HG03439 (cell line): ENCODE results near the gene PDE4B.
A peak's percentile ranks its signal among the peaks of the same experiment; 100 is the strongest.

ENCODE experiments used
- ATAC-seq: cut with Tn5 transposase; IDR thresholded peaks from one replicate; pipeline ENCODE4 v1.9.1; 2021; ENCODE audit warnings: mild to moderate bottlenecking, moderate library complexity; ENCODE audit not compliant: unreplicated experiment

Gene PDE4B

GRCh38 chr1:66223681-66224080, 431.0 kb downstream of the PDE4B start:
- ATAC-seq, result no peak

- ATAC-seq, result no peak
These were observed 434.3 kb downstream of the PDE4B start for GRCh38 chr1:66226985-66227384.

DNA sequence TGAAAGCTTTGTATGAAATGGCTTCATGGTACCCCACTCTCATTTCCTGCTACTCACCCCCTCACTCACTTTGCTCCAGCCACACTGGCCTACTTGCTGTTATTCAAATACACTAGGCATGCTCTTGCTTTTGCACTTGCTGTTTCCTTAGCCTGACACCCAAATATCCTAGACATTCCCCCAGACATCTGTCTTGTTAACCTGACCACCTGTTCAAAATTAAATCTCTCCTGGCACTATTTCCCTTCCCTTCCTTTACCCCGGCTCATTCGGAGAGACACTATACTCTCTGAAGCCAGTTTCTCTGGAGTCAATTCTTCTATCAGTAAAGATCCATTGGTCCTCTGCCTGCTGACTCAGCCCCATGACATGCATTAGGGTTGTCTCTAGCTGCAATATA, 435.3 kb downstream of the PDE4B start:
- no peak for ATAC-seq

DNA sequence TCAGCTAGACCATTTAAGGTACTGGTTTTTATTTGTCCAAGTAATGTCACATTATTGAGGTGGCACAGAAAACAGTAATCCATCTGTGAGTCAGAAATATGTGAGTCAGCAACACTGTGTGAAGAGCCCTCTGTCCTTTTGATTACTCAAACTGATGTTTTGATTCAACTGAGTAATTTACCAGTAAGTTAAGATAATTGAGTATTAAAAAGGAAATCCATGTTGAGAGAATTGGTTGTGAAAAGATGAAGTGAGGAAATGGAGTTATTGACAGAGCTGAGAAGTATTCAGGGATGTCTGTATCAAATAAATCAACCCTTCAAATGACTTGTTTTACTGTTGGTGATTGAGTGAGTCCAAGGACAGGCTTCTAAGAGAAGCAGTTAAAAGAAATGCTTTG, 438.5 kb downstream of the PDE4B start:
- ATAC-seq, result no peak

- no peak for ATAC-seq
These were observed 439.2 kb downstream of the PDE4B start for GRCh38 chr1:66231681-66232463.

GRCh38 chr1:66237042-66237441, 444.3 kb downstream of the PDE4B start:
- ATAC-seq, result no peak

- ATAC-seq, result no peak
These were observed 445.2 kb downstream of the PDE4B start for GRCh38 chr1:66237722-66238479.

- ATAC-seq, result no peak
These were observed 447.1 kb downstream of the PDE4B start for GRCh38 chr1:66239834-66240233.

DNA sequence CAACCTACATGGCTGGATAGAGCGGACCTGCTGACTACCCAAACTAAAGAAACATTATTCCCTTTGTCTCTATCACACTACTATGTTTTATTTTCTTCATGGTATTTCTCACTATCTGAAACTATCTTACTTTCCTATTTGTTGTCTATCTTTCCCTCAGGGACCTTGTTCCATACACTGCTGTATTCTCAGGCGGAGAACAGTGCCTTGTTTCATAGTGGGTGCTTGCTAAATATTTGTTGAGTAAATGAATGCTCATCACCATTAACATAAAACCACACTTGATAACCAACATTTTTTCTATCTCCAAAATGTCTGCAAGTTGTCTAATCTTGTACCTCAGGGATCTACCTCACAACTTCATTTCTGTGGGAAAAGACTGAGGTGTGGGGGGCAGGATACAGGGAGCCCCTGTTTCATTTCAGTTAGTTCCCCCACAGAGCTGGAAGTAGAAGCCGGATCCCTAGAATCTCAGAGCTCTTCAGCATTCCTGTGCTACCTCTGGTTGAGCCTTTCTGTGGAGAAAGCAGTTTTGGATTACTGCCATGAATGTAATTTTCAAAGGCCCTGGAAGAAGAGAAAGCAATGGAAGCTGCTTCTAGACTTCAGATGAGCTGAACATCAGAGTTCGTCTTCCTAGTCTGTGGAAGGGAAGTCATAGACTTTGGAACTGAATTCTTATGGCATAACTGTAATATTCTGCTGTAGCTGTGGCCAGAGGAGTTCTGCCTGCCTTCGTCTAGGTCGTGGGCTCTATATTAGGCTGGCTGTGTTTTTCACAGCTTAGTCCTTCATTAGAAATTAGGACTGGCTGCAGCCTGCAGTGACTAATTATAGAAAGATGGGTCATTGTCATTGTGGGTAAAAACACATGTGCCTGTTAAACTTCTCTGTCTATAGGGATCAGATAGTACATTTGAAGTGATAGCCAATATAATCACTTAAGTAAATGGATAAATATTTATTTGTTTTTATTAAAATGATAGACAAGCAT, 448.1 kb downstream of the PDE4B start:
- ATAC-seq, result no peak

DNA sequence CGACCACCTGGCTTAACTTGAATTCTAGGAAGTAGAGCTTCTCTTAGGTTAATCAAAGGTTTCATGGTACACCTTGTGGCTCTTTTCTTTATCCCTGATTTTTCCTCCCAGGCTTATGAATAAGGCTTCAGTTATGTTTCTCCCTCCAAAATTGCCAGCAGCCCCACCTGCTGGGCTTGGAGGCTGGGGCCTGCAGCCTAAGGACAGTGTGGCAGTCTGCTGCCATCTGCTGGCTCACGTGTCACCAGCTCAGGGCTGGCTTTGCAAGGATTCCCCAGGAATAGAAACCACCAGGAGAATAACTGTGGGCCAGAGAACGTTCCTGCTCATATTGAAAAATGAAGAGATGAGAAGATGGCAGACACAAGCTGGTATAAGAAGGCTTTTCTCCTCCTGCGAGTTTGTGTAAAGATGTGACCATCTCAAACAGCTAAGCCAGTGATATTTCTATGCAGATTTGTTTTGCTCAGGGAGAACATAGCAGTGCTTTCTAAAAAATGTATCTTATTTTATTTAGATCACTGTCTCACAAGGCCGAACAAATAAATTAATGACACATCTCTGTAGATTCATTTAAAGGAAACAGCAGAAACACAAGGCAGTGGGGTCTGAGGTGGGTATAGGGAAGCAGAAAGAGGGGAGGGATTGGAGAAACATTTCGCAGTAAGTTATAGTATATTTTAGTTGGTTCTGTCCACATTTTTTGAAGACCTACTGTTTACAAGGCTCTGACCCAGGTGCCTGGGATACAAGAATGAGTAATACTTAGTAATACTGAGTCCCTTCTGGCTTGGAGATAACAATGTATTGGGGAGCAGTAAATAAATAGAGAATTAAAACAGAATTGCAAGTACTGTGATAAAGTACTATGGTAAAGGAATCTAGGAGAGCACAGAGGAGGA, 450.2 kb downstream of the PDE4B start:
- ATAC-seq, result peak; percentile 61

- no peak for ATAC-seq
These were observed 450.9 kb downstream of the PDE4B start for GRCh38 chr1:66243548-66244130.

DNA sequence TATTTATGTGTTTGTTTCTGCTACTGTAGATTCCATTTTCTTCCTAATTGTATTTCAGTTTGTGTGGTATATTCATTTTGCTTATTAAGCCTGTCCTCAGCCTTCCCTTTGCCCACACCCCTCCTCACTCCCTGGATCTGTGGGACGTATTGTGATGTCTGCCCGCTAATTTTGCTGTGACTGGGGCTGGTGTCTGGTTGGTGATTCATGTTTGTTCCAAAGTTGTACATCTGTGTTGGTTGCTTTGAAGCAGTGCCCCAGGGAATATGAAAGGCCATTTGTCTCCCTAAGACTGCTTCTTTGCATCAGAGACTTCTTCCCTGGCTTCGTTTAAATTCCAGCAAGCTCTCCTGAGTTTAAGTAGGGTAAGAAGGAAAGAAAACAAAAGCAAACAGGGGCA, 451.7 kb downstream of the PDE4B start:
- no peak for ATAC-seq

DNA sequence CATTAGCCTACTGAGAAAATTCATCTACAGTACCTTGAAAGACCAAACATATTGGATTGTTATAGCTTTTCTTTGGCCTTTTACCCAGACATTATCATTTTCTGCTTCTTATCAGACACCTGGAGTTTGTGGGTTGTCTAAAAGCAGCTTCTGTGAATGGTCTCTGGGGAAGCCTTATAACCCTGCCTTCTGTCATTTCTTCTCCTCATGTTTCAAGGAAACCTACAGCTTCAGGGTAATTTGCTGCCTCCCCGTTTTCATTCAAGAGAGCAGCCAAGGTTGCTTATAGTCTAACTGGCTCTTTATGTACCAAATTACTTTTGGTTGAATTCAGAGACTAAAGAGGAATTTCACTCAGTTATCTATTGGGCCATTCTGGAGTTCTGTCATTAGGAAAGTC, 453.0 kb downstream of the PDE4B start:
- no peak for ATAC-seq

GRCh38 chr1:66246351-66247269, 453.9 kb downstream of the PDE4B start:
- no peak for ATAC-seq

DNA sequence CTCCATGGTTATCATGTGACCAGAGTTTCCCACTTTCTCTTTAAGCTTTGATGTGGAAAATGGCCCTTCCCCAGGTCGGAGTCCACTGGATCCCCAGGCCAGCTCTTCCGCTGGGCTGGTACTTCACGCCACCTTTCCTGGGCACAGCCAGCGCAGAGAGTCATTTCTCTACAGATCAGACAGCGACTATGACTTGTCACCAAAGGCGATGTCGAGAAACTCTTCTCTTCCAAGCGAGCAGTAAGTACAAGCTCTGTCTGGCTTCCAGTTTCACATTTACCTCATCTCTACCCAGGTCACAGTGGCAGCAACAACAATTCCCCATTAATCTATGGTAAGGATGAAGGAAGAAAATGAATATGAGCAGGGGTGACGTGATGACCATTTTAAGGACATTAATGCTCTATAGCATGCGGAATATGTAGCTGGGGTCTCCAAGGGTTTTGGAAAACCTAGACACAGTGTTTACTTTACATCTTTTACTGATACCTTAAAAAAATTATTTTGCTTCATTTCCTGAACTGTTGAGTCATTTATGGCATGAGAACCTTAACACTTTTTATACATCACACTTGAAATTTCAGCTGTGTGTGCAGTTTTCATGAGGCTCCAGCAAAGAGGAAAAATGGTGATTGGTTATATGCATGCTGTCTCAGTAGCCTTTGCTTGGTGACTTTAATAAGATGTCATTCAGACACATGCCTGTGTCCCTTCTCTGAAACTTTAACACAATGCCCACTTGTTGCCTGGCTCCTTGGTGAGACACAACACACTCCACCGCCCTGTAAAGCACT, 454.9 kb downstream of the PDE4B start:
- peak; percentile 87 for ATAC-seq

DNA sequence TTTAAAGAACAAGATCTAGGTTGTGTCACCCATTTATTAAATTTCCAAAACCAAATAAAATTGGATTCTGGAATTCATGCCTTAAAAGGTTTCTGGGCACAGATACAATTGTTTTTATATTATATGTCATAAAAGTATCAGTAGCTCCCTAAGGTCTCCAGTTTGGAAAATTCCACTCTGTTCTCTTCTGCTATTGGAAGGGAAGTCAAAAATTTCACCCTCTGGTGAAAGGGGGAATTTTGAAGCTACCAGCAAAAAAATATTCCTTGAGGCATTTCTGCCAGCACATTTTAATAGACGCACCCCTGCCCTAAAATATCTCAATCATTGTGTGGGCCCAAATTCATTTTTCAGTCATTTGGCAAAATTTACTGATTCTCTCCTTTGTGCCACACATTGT, 455.6 kb downstream of the PDE4B start:
- no peak for ATAC-seq

DNA sequence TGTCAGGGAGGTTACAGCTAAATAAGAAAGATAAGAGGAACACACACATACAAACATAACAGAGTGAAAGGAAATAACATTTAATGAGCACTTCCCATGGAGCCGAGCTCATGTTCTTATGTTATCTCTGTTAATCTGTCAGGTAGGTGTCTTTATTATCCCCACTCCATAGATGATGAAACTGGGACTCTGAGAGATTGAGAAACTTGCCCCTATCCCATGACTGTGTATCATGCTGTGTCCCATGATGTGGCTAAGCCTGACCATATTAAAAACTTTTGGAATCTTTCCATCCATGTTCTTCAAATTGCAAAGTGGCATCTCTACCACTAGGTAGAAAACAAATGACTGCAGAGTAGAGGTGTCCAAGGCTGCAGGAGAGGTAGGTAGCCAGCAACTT, 456.1 kb downstream of the PDE4B start:
- no peak for ATAC-seq

DNA sequence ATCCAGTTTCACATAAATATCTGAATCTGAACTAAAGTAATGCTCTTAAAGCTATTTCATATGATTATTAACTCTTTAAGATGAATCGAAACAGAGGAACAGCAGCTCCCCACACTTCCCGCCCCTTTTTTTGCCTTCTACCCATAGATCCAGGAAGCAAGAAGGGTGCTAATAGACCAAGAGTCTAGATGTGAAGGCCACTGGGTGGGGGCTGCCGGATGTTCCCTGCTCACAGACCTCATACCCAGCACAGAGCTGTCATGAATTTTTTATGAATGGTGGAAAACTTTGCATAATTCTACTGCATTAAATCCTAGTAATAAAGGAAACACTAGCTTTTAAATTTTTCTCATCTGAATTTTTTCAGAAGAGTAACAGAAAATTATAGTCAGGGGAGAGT, 457.4 kb downstream of the PDE4B start:
- ATAC-seq, result no peak
